DND-41 (cell line): ENCODE results near the gene RNF151.

Experiments
- ATAC-seq: fragments of 200-7000 bp; cut with Tn5 transposase; 3 replicates; pipeline ENCODE4 v1.9.1; 2021; ENCODE audit warnings: low read depth; ENCODE audit not compliant: insufficient read depth
- DNase-seq: peaks from one replicate; pipeline ENCODE4 v3.0.0-alpha.2; 2020
- H2AFZ ChIP-seq: 2 replicates; pipeline ENCODE4 v1.6.0; 2012; ENCODE audit warnings: low read depth, low read length
- H3K27ac ChIP-seq: 2 replicates; pipeline ENCODE4 v1.5.1; 2012; ENCODE audit warnings: low read length, inconsistent platforms
- H3K27me3 ChIP-seq: fragments of 200-600 bp; sonication (generic); 2 replicates; pipeline ENCODE4 v1.6.0; 2012; ENCODE audit warnings: low read length, mild to moderate bottlenecking, inconsistent platforms; ENCODE audit not compliant: insufficient read depth, poor library complexity
- H3K36me3 ChIP-seq: 2 replicates; pipeline ENCODE4 v1.5.1; 2012; ENCODE audit warnings: low read length, inconsistent platforms; ENCODE audit not compliant: insufficient read depth
- H3K4me1 ChIP-seq: 2 replicates; pipeline ENCODE4 v1.5.1; 2012; ENCODE audit warnings: mild to moderate bottlenecking, low read length; ENCODE audit not compliant: insufficient read depth
- H3K4me2 ChIP-seq: 2 replicates; pipeline ENCODE4 v1.6.0; 2012; ENCODE audit warnings: mild to moderate bottlenecking, moderate library complexity, low read length, inconsistent platforms; ENCODE audit not compliant: insufficient read depth
- H3K4me3 ChIP-seq, 2 experiments: fragments of 200-600 bp in 1 of 2; shearing (Covaris generic) in 1 of 2; 2 replicates each; pipeline ENCODE4 v1.5.1; 2012 to 2016; ENCODE audit warnings: inconsistent platforms in 2 of 2, low read length in 2 of 2, mild to moderate bottlenecking in 2 of 2, low read depth in 1 of 2, moderate library complexity in 1 of 2
- H3K79me2 ChIP-seq: 2 replicates; pipeline ENCODE4 v1.6.0; 2012; ENCODE audit warnings: low read length, inconsistent platforms; ENCODE audit not compliant: insufficient read depth
- H3K9ac ChIP-seq: 2 replicates; pipeline ENCODE4 v1.6.0; 2012; ENCODE audit warnings: low read depth, mild to moderate bottlenecking, inconsistent platforms, low read length, moderate library complexity
- H3K9me3 ChIP-seq: 2 replicates; pipeline ENCODE4 v1.5.1; 2012; ENCODE audit warnings: low read length, moderate library complexity, mild to moderate bottlenecking, inconsistent platforms; ENCODE audit not compliant: insufficient read depth, severe bottlenecking
- H4K20me1 ChIP-seq: 2 replicates; pipeline ENCODE4 v1.6.0; 2012; ENCODE audit warnings: low read length; ENCODE audit not compliant: insufficient read depth
- EZH2 ChIP-seq: IDR thresholded peaks from 3 replicates; pipeline ENCODE4 v1.6.1; 2012; ENCODE audit warnings: borderline replicate concordance, low read depth, mild to moderate bottlenecking, moderate library complexity, low read length, inconsistent platforms; ENCODE audit not compliant: severe bottlenecking
- TF ChIP-seq, protein P1 (sequence below): IDR thresholded peaks from 2 replicates; pipeline ENCODE4 v1.5.1; 2012; ENCODE audit warnings: borderline replicate concordance, low read length, moderate library complexity, mild to moderate bottlenecking; ENCODE audit not compliant: poor library complexity, severe bottlenecking; ENCODE audit errors: extremely low read depth

The RNF151 gene

DNA sequence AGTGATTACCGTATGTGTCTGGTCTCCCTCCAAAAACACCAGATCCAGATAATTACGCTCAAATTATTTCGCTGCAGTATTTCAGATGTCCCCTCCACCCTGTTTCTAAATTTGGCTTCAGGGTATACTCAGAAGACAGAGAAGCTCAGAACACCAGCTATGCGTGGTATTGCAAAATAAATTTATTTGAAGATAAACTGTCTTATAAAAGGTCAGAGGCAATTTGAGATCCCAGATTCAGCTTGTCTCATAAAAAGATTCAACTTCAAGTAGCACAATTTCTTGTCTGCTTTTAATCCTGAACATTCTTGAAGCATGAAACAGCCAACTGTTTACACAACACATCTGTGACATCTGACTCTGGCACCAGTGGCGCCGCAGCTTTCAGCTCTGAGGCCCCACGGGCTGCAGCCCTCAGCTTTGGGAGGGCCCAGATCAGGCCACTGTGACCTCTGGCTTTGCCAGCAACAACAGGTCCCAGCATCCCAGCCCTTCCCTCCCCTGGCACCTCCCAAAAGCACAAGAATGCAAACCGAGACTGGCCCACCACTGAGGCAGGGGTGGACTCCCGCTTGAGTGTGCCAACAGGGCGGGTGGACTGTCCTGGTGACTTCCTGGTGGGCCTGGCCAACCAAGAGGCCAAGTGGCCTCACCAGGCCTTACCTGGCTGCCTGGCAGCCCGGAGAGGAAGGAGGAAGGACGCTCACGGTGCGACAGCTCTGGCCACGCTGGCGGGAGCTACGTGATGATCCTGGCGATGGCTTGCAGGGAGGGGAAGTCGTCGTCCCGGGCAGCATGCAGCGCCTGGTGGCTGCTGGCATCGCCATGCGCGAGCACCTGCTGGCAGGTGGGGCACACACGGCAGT is 31.1 kb downstream of the RNF151 start:
- TF ChIP-seq, protein P1, sequence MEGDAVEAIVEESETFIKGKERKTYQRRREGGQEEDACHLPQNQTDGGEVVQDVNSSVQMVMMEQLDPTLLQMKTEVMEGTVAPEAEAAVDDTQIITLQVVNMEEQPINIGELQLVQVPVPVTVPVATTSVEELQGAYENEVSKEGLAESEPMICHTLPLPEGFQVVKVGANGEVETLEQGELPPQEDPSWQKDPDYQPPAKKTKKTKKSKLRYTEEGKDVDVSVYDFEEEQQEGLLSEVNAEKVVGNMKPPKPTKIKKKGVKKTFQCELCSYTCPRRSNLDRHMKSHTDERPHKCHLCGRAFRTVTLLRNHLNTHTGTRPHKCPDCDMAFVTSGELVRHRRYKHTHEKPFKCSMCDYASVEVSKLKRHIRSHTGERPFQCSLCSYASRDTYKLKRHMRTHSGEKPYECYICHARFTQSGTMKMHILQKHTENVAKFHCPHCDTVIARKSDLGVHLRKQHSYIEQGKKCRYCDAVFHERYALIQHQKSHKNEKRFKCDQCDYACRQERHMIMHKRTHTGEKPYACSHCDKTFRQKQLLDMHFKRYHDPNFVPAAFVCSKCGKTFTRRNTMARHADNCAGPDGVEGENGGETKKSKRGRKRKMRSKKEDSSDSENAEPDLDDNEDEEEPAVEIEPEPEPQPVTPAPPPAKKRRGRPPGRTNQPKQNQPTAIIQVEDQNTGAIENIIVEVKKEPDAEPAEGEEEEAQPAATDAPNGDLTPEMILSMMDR = no peak
- no peak for TF ChIP-seq EZH2
- ATAC-seq = no peak
- DNase-seq = no peak

DNA sequence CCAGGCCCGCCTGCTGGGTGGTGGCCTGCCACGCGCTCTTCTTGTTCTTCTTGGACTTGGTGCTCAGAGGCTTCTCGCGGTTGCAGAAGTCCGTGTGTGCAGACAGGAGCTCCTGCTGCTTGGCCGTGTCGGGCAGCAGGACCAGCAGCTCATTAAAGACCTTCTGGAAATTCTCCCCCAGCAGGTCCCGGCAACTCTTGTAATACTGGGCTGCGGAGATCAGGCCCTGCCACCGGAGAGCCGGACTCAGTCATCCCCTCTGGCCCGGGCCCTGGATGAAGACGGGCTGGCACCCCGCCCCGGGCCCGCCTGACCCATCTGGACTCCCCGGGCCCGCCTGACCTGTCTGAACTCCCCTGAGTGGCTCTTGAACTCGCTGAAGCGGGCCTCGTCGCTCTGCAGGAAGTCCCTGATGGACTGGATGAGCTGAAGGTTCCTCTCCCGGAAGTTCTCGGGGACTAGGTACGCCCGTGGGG is 31.7 kb downstream of the RNF151 start:
- no peak for DNase-seq
- peaks cover 66% of the 10 kb centered on the region for H3K36me3 ChIP-seq
- H3K4me2 ChIP-seq = no peak overlapping the region
- H2AFZ ChIP-seq = no peak overlapping the region
- TF ChIP-seq EZH2 = no peak
- TF ChIP-seq, protein P1 = no peak
- H3K9me3 ChIP-seq = no peaks in the 10 kb centered on the region
- no peak overlapping the region for H3K9ac ChIP-seq
- no peaks in the 10 kb centered on the region for H3K27me3 ChIP-seq
- ATAC-seq = no peak
- no peaks in the 10 kb centered on the region for H3K4me1 ChIP-seq
- H3K4me3 ChIP-seq = no peak overlapping the region
- no peak overlapping the region for H3K27ac ChIP-seq
- peaks cover 2% of the 10 kb centered on the region; the same call in 1 of the 2 replicates for H3K79me2 ChIP-seq
- peaks cover 25% of the 10 kb centered on the region; the same call in 1 of the 2 replicates for H4K20me1 ChIP-seq

More for the DNA sequence above, 31.1 kb downstream of the RNF151 start:
- Histone ChIP-seq H3K9ac (no peak overlapping the region), H2AFZ (no peak overlapping the region), H3K36me3 (peaks cover 59% of the 10 kb centered on the region), H3K27ac (no peak overlapping the region), H3K9me3 (no peaks in the 10 kb centered on the region), H3K4me2 (no peak overlapping the region), H3K4me3 (no peak overlapping the region), H3K79me2 (no peaks in the 10 kb centered on the region), H3K4me1 (no peaks in the 10 kb centered on the region), H4K20me1 (peaks cover 19% of the 10 kb centered on the region; the same call in 1 of the 2 replicates), H3K27me3 (no peaks in the 10 kb centered on the region)

DNA sequence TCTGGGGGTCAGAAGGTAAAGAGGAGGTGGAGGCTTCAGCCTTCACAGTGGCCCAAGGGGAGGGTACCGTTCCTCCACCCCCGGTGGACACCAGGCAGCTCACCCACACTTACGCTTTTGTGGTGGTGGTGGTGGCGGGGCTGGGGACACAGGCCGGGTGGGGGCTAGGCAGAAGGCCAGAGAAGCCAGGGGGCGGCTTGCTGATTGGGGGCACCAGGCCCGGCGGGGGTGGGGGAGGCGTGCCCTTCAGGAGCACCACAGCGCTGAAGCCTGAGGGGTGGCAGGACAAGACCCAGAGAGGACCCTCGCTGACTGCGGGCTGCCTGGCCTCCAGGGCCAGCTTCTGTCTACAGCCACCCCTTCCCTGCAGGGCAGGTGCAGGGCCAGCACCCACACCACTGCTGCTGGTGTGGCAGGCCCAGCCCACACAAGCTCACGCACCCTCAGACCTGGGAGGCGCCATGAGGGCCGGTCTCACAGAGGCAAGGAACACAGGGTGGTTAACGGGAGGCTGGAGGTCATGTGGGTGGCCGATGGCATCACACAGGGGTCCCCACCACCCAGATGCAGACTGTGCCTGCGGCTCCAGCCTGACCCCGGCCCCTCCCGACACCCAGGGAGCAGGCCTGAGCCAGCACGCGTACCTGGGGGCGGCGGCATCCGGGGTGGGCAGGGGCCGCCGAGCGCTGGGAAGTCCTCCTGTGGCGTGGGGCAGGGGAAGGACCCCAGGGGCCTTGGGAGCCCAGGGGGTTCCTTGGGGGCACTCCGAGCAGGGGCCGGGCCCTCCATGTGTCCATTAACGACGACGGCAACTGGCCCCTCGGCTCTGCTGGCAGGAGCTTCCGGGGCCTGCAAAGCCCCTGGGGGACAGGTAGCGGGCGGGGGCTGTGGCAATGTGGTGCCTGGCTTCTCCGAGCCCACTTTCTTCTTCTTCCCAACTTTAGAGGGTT is 32.5 kb downstream of the RNF151 start:
- no peaks in the 10 kb centered on the region for H3K4me1 ChIP-seq
- no peak overlapping the region for H3K27ac ChIP-seq
- no peak overlapping the region for H3K4me2 ChIP-seq
- peaks cover 9% of the 10 kb centered on the region for H3K79me2 ChIP-seq
- no peak overlapping the region for H3K4me3 ChIP-seq
- no peak overlapping the region for H2AFZ ChIP-seq
- no peak for TF ChIP-seq EZH2
- TF ChIP-seq, protein P1 = no peak
- no peaks in the 10 kb centered on the region for H3K27me3 ChIP-seq
- no peak overlapping the region for H3K9ac ChIP-seq
- peaks cover 33% of the 10 kb centered on the region for H4K20me1 ChIP-seq
- DNase-seq = no peak
- ATAC-seq = no peak
- H3K36me3 ChIP-seq = peaks cover 73% of the 10 kb centered on the region
- H3K9me3 ChIP-seq = no peaks in the 10 kb centered on the region
